ENCODE data around the gene ALK. TPM values are rescaled to one million over a fixed set of nuclear protein-coding genes. Genes with fewer than 3 reads are reported as not detected.

ALK gene
- total and polyA plus RNA-seq, 2 donors (not counting 1 experiment from before 2014, with no cell fraction given) = not detected

GRCh38 chr2:29774624-29775023 is 146.8 kb downstream of the ALK start:
- no peaks in the 10 kb centered on the region for H3K4me1 ChIP-seq (ENCODE audit: control insufficient read depth in 2 of 2, insufficient read depth in 2 of 2, low read length in 2 of 2)
- CTCF ChIA-PET = no interaction called here
- no peak overlapping the region for H3K27ac ChIP-seq (ENCODE audit: low read length in 2 of 2)
- intact Hi-C loops (cut with micrococcal nuclease) = no loop called here
- H3K9ac ChIP-seq (ENCODE audit: low read length) = no peak overlapping the region
- no peaks in the 10 kb centered on the region for H3K36me3 ChIP-seq (replicated peaks in 1 of 2; ENCODE audit: control extremely low read depth in 1 of 2, control insufficient read depth in 1 of 2, extremely low read depth in 1 of 2, insufficient read depth in 2 of 2, low read length in 1 of 2)
- no peak overlapping the region for H3K4me3 ChIP-seq (ENCODE audit: control extremely low read depth in 1 of 5, extremely low read depth in 1 of 5, insufficient read depth in 1 of 5, low read depth in 2 of 5, low read length in 4 of 5)
- no peak overlapping the region for H3K4me3 Mint-ChIP-seq
- no peaks in the 10 kb centered on the region for H3K9me3 ChIP-seq (ENCODE audit: control extremely low read depth in 1 of 3, control insufficient read depth in 2 of 3, insufficient read depth in 1 of 3, low read length in 2 of 3)
- TF ChIP-seq EZH2 (IDR thresholded peaks at IDR 0.05; ENCODE audit: borderline replicate concordance, insufficient read depth, low read depth, low read length, poor library complexity, severe bottlenecking) (no peak), CTCF (IDR thresholded peaks at IDR 0.05) (no peak)
- H3K27me3 ChIP-seq (replicated peaks in 1 of 4; ENCODE audit: control extremely low read depth in 1 of 4, control insufficient read depth in 3 of 4, insufficient read depth in 4 of 4, low read length in 3 of 4) = peaks cover 0 to 3% (median 0%) of the 10 kb centered on the region in 4 experiments
- ATAC-seq (ENCODE audit: low read depth) (no peak), DNase-seq (no peak)
- WGBS (ENCODE audit: insufficient coverage) = 90% methylated on average over 2 of the region's 6 CpGs
- no peaks in the 10 kb centered on the region for H3K79me2 ChIP-seq (ENCODE audit: control insufficient read depth, insufficient read depth, low read length)
- H3K4me1 Mint-ChIP-seq = no peaks in the 10 kb centered on the region
- H3K9me3 Mint-ChIP-seq (ENCODE audit: insufficient read depth) = no peaks in the 10 kb centered on the region
- POLR2A ChIA-PET = no interaction called here
- H3K4me2 ChIP-seq (replicated peaks; ENCODE audit: low read depth, low read length, poor library complexity, severe bottlenecking) = no peak overlapping the region
- H4K20me1 ChIP-seq (ENCODE audit: control insufficient read depth, insufficient read depth, low read length, poor library complexity, severe bottlenecking) = no peaks in the 10 kb centered on the region
- H3K27me3 Mint-ChIP-seq = peaks cover 17% of the 10 kb centered on the region
- no peak overlapping the region for H2AFZ ChIP-seq (ENCODE audit: insufficient read depth, low read depth, low read length, poor library complexity, severe bottlenecking)
- no peak overlapping the region for H3K27ac Mint-ChIP-seq

GRCh38 chr2:29770846-29771245 is 150.5 kb downstream of the ALK start:
- Histone ChIP-seq H3K27ac (ENCODE audit: low read length in 2 of 2) (no peak overlapping the region), H3K4me2 (replicated peaks; ENCODE audit: low read depth, low read length, poor library complexity, severe bottlenecking) (no peak overlapping the region), H3K4me1 (ENCODE audit: control insufficient read depth in 2 of 2, insufficient read depth in 2 of 2, low read length in 2 of 2) (no peaks in the 10 kb centered on the region), H3K4me3 (ENCODE audit: control extremely low read depth in 1 of 5, extremely low read depth in 1 of 5, insufficient read depth in 1 of 5, low read depth in 2 of 5, low read length in 4 of 5) (no peak overlapping the region), H3K79me2 (ENCODE audit: control insufficient read depth, insufficient read depth, low read length) (no peaks in the 10 kb centered on the region), H3K9ac (ENCODE audit: low read length) (no peak overlapping the region), H3K36me3 (replicated peaks in 1 of 2; ENCODE audit: control extremely low read depth in 1 of 2, control insufficient read depth in 1 of 2, extremely low read depth in 1 of 2, insufficient read depth in 2 of 2, low read length in 1 of 2) (no peaks in the 10 kb centered on the region), H4K20me1 (ENCODE audit: control insufficient read depth, insufficient read depth, low read length, poor library complexity, severe bottlenecking) (no peaks in the 10 kb centered on the region), H3K27me3 (replicated peaks in 1 of 4; ENCODE audit: control extremely low read depth in 1 of 4, control insufficient read depth in 3 of 4, insufficient read depth in 4 of 4, low read length in 3 of 4) (peaks cover 0 to 3% (median 0%) of the 10 kb centered on the region in 4 experiments), H3K9me3 (ENCODE audit: control extremely low read depth in 1 of 3, control insufficient read depth in 2 of 3, insufficient read depth in 1 of 3, low read length in 2 of 3) (no peaks in the 10 kb centered on the region), H2AFZ (ENCODE audit: insufficient read depth, low read depth, low read length, poor library complexity, severe bottlenecking) (no peak overlapping the region)
- Mint-ChIP-seq H3K9me3 (ENCODE audit: insufficient read depth) (no peaks in the 10 kb centered on the region), H3K27me3 (peaks cover 13% of the 10 kb centered on the region), H3K27ac (no peak overlapping the region), H3K4me3 (no peak overlapping the region), H3K4me1 (no peaks in the 10 kb centered on the region)
- CTCF ChIA-PET = no interaction called here
- DNase-seq (no peak), ATAC-seq (ENCODE audit: low read depth) (no peak)
- intact Hi-C loops (cut with micrococcal nuclease) = no loop called here
- POLR2A ChIA-PET = no interaction called here
- WGBS (ENCODE audit: insufficient coverage) = 91% methylated on average over 3 of the region's 3 CpGs
- no peak for TF ChIP-seq CTCF (IDR thresholded peaks at IDR 0.05)
- TF ChIP-seq EZH2 (IDR thresholded peaks at IDR 0.05; ENCODE audit: borderline replicate concordance, insufficient read depth, low read depth, low read length, poor library complexity, severe bottlenecking) = no peak
